GM19351 (cell line): ENCODE measurements around the gene LENG8.

ENCODE experiments used
- ATAC-seq: cut with Tn5 transposase; IDR thresholded peaks from one replicate; pipeline ENCODE4 v1.9.1; 2021; ENCODE audit warnings: mild to moderate bottlenecking, moderate library complexity; ENCODE audit not compliant: unreplicated experiment

LENG8 gene

DNA sequence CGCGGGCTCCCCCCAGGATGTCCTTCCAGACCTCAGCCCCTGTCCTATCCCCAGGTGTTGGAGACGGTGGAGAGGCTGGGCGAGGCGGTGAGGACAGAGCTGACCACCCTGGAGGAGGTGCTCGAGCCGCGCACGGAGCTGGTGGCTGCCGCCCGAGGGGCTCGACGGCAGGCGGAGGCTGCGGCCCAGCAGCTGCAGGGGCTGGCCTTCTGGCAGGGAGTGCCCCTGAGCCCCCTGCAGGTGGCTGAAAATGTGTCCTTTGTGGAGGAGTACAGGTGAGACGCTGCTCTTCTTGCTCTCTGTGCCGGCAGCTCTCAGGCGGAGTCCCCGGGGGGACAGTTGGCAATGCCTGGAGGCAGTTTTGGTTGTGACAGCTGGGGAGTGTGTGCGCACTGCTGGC, 26.9 kb upstream of the LENG8 start:
- ATAC-seq = no peak

DNA sequence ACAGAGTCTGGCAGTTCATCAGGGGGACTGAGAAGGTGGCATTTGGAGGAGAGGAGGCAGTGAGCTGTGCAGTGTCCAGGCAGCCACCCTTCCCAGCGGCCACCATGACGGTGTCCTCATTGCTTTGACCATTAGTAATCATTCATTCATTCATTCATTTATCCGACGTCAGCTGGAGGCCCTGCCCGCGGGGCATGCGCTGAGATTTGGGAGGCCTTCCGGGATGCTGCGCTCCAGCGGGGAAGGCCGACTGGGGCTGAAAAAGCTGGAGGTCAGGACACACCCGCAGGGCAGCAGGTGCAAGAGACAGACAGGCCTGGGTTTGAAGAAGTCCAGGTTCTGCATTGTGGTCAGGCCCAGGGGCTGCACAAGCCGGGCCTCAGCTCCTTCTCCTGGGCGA, 24.8 kb upstream of the LENG8 start:
- no peak for ATAC-seq

DNA sequence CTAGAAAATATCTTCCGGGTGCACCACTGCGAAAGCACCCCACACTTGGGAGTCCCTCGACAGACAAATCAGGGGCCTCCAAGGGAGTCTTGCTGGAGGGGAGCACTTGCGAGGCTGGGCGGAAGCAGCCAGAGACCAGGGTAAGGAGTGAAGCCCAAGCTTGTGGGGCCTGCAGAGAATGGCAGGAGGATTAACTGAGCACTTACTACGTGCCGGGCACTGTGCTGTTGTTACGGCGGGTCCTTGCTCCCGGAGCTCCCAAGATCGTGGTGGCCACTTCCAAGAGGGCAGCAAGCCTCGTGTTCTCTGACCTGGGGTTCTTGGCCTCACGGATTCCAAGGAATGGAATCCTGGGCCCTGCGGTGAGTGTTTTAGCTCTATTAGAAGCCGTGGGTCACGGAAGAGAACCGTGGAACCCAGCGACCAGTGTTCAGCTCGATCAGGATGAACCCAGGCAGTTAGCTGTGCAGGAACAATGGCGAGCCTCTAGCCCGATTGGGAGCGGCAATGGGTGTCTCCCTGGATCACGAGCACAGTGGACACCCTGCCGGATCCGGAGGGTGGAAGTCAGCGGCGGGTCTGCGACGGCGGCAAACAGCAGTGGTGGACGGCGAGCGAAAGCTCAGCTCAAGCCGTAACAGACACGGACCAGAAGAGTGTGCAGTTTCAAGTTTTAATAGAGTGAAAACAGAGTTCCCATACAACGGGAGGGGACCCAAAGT, 24.2 kb upstream of the LENG8 start:
- ATAC-seq = no peak

DNA sequence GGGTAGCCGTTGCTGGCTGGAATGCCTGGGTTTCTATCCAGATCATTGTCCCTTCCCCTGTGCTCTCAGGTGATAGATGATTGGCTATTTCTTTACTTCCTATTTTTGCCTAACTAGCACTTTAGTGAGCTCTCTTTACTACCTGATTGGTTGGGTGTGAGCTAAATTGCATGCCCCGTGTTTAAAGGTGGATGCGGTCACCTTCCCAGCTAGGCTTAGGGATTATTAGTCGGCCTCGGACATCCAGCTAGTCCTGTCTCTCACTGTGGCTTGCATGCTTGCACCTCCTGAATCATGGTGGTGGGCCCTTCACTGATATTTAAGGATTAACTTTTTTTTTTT, 23.6 kb upstream of the LENG8 start:
- no peak for ATAC-seq

DNA sequence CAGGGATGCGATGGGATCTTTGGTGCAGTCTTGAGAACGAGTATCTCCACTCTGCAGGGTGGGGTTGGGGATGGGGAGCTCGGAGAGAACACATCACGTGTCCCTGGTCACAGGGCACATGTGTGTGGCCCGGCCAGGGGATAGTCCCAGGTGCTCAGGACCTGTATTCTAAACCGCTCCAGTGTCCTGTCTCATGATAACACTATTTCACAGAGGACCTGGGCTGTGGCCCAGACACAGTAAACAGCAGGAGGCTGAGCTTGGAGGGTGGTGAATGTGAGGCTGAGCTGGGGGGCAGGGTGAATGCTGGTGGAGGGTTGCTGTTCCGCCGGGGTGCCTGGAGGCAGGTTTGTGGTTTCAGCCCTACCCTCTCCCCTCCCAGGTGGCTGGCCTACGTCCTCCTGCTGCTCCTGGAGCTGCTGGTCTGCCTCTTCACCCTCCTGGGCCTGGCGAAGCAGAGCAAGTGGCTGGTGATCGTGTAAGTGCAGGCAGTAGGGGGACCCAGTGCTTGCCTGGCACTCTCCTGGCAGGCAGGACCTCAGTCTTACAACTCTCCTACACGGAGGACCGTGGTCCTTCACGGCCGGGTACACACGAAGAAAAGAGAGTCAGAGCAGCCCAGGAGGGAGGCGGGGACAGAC, 22.6 kb upstream of the LENG8 start:
- ATAC-seq = no peak

DNA sequence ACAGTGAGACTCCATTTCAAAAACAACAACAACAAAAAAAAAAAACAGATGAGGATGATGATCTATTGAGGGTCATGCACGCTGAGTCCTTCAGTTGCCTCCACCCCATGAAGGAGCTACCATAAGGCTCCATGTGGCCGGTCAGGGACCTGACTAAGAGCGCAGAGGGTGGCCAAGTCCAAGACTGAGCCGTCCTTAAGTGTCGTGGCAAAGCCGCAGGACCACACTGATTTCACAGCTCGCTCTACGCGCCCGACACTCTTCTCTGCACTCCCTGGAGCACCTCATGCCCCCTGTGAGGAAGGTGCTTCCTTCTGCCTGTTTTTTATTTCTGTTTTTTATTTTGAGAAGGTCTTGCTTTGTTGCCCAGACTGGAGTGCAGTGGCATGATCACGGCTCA, 21.4 kb upstream of the LENG8 start:
- ATAC-seq = no peak

DNA sequence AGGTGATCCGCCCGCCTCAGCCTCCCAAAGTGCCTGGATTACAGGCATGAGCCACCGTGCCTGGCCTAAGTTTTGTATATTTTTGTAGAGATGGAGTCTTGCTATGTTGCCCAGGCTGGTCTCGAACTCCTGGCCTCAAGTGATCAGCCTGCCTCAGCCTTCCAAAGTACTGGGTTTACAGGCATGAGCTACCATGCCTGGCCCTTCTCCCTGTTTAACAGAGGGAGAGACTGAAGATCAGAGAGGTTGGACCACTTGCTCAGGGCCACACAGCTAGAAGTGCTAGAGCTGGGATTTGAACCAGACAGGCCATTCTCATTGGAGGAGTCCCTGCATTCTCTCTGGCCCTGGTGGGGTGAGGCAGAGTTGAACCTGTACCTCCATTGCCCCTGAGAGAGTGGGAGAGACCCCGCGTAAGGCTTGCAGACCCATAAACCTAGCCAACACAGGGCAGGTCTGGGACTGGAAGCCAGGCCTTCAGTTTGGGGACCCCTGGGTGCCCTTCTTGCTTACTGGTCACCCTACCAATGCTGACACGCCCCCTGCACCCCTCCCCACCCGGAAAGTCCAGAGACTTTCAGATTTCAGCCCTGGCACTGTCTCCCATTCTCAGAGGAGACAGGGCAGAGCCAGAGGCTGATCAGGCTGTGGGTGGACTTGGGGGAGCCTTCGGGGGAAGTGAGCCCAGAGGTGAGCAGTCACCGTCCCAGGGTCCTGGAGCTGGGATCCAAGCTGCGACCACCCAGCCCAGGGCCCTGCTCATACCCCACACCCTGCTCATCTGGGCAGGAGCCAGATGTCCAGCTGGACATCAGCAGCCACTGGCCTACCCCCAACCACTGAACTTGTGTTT, 20.4 kb upstream of the LENG8 start:
- no peak for ATAC-seq

DNA sequence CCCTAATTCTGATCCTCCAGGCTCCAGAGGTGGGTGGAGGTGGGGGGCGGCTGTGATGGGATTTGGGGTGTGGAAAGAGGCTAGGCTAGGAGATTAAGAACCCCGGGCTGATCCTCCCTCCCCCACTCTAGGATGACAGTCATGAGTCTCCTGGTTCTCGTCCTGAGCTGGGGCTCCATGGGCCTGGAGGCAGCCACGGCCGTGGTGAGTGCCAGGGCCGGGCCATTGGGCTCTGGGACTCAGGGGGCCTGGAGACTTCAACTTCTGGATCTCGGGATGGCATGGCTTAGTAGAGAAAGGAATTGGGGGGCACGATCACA, 19.9 kb upstream of the LENG8 start:
- ATAC-seq = no peak

DNA sequence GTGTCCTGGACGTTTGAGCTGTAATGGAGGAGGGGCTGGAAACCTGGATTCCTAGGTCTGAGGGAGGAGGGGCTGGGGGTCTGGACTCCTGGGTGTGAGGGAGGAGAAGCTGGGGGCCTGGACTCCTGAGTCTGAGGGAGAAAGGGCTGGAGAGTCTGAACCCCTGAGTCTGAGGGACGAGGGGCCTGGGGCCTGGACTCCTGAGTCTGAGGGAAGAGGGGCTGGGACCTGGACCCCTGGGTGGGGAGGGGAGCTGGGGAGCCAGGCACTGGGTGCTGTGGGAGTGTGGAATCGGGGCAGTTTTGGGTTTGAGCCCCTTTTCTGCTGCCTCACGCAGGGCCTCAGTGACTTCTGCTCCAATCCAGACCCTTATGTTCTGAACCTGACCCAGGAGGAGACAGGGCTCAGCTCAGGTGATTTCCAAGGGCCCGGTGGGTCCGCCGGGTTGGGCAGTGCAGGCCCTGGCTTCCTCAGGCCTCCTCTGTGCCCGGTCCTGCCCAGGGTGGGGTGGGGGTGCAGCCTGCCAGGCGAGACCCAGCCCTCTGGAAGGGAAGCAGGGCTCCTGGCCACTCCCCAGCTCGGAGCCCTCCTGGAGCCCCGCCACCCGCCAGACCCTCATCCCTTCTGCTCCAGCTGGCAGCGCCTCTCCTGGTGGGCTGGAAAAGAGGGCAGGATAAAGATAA, 19.3 kb upstream of the LENG8 start:
- ATAC-seq = no peak

DNA sequence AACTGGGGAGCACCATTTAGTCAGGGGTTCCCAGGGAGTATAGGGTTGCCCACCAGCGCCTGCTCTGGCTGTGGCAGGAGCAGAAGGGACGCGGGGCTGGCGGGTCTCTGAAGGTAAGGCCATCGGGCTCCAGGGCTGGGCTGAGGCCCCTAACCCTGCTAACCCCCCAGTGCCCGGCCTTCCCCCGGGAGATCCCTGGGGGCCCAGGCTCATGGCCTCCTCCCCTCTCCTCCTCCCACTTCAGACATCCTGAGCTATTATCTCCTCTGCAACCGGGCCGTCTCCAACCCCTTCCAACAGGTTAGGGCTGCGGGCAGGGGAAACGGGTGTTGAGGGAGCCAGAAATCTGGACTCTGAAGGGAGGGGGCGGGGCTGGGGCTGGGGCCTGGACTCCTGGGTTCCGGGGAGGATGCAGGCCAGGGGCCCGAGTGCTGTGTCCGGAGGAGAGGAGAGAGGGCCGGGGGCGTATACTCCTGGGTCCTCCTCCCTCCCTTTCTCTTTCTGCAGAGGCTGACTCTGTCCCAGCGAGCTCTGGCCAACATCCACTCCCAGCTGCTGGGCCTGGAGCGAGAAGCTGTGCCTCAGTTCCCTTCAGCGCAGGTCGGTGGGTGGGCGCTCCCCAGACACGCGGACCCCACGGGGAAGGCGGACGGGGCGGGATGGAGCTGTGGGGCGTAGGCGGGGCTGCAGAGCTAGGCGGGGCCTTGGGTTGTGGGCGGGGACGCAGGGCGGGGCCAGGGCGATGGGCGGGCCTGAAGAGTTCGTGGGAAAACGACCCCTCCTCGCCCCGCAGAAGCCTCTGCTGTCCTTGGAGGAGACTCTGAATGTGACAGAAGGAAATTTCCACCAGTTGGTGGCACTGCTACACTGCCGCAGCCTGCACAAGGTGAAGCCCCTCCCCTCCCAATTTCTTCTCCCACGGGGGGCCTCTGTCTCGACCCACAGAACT, 18.4 kb upstream of the LENG8 start:
- ATAC-seq = no peak

DNA sequence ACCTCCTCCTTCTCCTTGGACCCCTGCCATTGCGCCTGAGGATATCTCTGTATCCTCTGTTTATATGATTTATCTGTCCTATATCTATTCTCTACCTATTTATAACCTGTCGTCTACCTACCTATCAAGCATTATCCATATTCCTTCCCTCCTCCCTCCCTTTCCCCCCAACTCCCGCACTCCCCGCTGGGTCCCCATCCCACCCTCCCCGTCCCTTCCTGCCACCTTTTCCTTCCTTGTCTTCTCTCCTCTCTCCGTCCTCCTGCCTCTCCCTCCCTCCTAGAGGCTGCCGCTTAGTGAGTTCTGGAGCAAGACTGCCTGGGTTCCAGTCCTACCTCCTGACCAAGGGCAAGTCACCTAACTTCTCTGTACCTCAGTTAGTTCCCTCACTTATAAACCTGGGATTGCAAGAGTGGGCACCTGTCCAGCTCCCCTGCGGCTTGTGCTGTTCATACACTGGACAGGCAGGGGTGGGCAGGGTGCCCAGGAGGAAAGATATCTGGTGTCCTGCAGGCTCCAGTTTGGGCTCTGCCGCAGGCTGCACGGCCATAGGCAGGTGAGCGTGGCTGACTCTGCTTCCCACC, 17.7 kb upstream of the LENG8 start:
- ATAC-seq = no peak

DNA sequence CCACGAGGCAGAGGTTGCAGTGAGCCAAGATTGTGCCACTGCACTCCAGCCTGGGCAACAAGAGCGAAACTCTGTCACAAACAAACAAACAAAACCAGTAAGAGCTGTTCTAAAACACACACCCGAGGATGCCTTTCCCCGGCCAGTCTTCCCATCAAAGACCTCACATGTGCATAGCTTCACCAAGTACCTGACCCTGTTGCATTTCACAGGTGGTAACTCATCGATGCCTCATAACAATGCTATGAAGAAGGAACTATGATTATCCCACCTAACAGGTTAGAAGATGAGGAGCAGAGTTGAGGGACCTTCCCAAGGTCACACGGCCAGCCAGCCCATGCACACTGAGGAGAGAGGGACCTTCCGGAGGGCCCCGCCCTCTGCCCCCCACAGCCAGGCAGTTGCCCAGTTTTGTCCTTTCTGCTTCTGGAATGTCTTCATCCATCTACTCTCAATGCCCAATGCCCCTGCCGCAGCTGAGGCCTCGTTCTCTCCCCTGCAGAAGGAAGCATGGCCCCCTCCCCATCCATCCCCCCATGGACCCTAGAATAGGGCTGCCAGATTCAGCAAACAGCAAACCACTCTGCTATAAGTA, 16.8 kb upstream of the LENG8 start:
- no peak for ATAC-seq

DNA sequence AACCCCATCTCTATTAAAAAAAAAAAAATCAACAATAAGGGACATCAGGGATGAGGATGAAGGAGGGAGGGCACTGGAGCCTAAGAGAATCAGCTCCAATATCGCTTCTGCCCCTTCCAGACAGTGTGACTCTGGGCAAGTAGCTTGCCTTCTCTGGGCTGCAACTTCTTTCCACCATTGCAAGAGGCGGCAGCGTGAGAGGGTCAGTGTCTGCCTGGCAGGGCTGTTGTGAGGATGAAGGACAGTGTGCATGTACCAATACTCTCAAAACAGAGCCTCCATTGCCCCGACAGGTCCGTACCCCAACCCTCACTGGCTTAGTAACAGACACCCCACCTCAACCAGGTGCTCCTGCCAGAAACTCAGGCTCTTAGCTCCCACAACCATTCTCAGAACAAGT, 15.3 kb upstream of the LENG8 start:
- no peak for ATAC-seq

DNA sequence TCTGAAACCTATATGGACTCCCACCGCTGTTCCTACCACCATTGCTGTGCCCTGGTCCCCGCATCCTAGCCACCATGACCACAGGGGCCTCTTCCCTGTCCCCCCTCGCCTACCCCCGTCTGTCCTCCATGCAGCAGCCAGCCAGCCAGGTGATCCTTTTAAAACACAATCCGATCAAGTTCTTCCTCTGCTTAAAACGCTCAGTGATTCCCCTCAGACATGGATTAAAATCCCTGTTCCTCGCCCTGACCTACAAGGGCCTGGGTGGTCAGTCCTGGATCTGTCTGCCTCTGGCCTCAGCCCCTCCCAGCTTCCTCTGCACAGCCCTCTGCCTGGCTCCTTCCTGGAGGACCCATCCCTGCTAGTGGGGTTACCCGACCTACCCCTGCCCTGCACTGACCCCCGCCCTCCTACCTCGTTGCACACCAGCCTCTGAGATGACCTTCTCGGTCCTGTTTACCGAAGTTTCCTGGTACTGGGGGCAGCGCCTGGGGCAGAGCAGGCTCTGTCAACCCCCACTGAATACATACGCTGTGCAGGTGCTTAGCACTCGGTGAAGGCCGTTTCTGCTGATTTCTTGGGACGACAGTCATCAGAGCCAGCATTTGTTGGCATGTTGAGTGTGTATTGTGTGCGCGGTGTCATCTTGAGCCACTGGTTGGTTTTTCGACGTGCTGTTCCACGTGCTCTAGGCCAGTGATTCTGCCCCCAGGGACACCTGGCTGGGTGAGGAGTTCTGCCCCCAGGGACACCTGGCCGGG, 14.7 kb upstream of the LENG8 start:
- ATAC-seq = no peak

DNA sequence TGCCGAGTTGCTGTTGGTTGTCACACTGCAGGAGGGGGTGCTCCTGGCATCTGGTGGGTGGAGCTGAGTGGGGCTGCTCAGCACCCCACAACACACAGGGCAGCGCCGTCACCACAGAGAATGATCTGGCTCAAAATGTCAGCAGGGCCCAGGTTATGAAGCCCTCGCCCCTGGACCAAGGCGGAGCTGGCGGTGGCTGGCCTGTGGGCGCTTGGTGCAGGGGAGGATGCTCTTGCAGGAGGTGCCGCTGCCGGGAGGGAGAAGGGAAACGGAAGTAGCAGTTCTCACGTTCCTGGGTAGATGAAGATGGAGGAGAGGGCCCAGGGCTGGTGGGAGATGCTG, 14.2 kb upstream of the LENG8 start:
- no peak for ATAC-seq

DNA sequence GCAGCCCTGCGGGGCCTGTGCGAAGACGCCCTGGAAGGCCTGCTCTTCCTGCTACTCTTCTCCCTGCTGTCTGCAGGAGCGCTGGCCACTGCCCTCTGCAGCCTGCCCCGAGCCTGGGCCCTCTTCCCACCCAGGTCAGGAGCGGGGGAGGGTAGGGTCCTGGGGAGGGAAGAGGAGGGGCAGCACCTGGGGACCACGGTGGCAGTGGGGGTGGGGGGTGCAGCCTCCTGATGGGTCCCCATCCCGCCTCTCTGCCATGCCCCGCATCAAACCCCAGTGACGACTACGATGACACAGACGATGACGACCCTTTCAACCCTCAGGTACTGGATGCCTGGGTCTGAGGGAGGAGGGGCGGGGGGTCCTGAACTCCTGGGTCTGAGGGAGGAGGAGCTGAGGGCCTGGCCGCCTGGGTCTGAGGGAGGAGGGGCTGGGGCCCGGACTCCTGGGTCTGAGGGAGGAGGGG, 13.4 kb upstream of the LENG8 start:
- no peak for ATAC-seq

DNA sequence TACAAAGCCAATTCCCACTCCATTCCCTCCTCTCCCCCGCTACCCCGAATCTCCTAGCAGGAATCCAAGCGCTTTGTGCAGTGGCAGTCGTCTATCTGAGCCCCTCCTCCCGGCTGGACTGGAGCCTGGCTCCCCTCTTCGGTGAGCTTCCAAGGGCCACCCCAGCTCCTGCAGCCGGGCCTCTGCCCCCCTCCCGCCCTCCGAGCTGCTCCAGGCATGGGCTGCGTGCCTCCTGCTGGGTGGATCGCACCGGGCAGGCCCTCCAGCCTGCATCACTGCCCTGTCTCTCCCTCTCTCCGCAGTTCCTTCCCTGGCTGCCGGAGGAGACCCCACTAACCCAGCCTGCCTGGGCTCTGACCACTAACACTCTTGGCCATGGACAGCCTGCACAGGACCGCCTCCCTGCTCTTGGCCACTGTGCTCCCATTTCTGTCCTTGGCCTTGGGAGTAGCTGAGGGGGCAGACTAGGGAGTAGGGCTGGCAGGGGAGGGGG, 12.9 kb upstream of the LENG8 start:
- ATAC-seq = no peak

DNA sequence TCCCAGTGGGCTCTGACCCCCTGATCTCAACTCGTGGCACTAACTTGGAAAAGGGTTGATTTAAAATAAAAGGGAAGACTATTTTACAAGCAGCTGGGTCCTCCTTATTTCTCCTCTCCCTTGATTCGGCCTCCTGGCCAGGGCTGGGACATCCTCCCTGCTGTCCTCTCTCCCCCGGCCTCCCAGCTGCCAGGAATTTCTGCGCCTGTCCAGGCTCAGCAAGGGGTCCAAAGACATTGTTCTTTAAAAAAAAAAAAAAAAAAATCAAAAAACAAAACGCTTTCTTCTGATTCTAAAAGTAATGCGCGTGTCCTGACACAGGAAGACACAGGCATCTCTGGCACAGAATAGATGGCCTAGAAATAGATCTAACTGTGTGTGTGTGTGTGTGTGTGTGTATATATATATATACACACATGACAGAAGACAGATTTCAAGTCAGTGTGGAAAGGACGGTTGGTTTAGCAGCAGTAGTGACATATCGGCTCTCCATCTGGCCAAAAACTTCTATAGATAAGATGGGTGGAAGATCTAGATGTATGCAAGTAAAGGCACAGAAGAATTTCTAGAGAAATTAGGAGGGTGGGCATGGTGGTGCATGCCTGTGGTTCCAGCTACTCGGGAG, 12.3 kb upstream of the LENG8 start:
- no peak for ATAC-seq
